NCI-H524 (cell line): ENCODE results near the gene SCO2.
A peak's percentile ranks its signal among the peaks of the same experiment; 100 is the strongest.

Source experiments
- DNase-seq, 2 experiments: peaks; one replicate each; lab custom pipeline; 2025; lab: John Stamatoyannopoulos, UW

The SCO2 gene

DNA sequence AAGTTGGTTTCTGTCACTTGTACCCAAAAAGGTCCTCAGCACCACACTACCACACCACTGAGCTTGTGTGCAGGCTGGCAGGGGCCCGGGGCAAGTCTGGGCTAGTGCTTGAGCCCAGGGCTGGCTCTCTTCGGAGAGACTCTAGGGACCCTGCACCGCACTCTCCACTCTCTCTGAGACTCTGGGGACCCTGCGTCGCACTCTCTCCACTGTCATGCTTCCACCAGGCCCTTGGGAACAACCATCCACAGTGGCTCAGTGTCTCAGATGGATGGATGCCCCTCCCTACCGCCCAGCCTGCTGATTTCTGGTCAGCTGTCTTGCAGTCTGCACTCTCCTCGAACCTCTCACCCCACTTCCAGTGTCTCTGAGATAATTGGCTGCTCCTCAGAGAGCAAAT is 48.5 kb downstream of the SCO2 start:
- peak in 1 of 2 experiments; percentile 25 for DNase-seq

- DNase-seq: no peak
These were observed 49.8 kb downstream of the SCO2 start for GRCh38 chr22:50475652-50476002.

- peak; percentile 55 to 86 for DNase-seq
These were observed 50.4 kb downstream of the SCO2 start, which contains the start of gene SBF1 for GRCh38 chr22:50474710-50475651. SBF1 (minus strand) TSS chr22:50475035; CDS start chr22:50474840, 195 bp downstream.

DNA sequence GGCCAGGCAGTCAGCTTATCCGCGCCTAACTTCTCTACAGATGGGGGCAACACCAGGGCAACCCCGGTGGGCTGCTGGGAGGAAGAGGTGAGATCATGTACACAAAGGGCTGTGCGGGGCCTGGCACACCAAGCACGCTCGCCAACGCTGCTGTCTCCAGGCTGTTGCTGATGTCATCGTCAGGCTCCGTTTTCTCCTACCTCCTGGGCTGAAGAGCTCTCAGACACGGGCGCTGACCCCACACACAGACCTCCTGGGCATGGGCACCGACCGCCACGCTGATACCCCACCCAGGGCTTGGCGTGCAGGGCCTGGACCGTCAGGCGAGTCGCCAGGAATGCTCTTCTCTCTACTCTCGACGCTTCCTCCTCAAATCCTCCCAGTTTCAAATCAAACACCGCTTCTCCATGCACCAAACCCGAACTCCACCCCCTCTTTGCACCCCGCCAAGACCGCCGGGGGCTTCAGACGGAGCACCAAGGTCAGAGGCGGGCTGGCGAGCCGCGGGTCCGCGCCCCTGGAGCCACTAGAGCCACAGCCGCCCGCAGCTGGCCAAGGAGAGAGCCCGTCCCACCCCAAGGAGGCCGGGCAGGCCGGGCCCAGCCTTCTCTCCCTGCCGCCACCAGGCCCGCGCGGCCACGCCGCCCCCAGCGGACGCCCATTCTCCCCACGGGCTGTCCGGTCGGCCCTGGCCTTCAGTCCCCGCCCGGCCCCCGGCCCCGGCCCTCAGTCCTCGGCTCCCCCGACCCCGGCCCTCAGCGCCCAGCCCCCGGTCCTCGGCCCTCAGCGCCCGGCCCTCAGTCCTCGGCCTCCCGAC is 51.3 kb downstream of the SCO2 start:
- no peak for DNase-seq
